GM12892 (cell line): Measurements from ENCODE around the gene NCAM2.
"Not testable (repeated sequence)": the region's sequence is repeated elsewhere in the genome, so short reads cannot be mapped to it uniquely, and the experiment has no call there.

Experiments
- POLR2A ChIP-seq: IDR thresholded peaks from 2 replicates; pipeline ENCODE4 v1.6.1; 2011; ENCODE audit warnings: low read depth, low read length, control low read depth
- POLR2AphosphoS5 ChIP-seq: IDR thresholded peaks from 2 replicates; pipeline ENCODE4 v1.6.1; 2011; ENCODE audit warnings: low read depth, low read length, control low read depth
- TAF1 ChIP-seq: IDR thresholded peaks from 2 replicates; pipeline ENCODE4 v1.6.1; 2011; ENCODE audit warnings: low read depth, mild to moderate bottlenecking, control low read depth, low read length, borderline replicate concordance

DNA sequence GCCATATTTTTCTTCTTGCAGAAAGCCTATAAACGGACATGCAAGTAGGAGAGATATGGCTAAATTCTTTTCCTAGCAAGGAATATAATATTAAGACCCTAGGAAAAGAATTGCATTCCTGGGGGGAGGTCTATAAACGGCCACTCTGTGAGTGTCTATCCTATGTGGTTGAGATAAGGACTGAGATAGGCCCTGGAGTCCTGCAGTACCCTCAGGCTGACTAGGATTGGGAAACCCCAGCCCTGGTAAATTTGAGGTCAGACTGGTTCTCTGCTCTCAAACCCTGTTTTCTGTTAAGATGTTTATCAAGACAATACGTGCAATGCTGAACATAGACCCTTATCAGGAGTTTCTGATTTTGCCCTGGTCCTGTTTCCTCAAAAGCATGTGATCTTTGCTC is 404.0 kb downstream of the NCAM2 start:
- TF ChIP-seq POLR2AphosphoS5, TAF1, POLR2A: not testable (repeated sequence)
